Heart left ventricle (tissue), 13 donors: Measurements from ENCODE around the gene PCSK2.

Experiments
- POLR2A ChIP-seq, 2 donors: fragments of 450-650 bp; IDR thresholded peaks; one replicate each; pipeline ENCODE4 v1.6.1; 2017; ENCODE audit warnings: antibody characterized with exemption in 2 of 2, mild to moderate bottlenecking in 2 of 2, moderate library complexity in 2 of 2
- TF ChIP-seq, protein P1 (sequence below), 12 donors: fragments of 200-600 bp; sonication (generic) in 4 of 12; IDR thresholded peaks; one replicate each; pipeline versions ENCODE4 v1.5.0 to v1.8.0; 2018 to 2022; ENCODE audit warnings: antibody characterized with exemption in 12 of 12, mild to moderate bottlenecking in 5 of 12
- donor health status: ischemic (EF 13 %, LVEDD 7.1; RV severe dilation, severe dysfunction).
- donor health status: DM: no; HTN: yes; CAD: no.
- donor health status: DM: no; HTN: no; CAD: no.
- donor health status: ischemic (EF 25% LVEDD 6.9; RV normal size, moderate dysfunction).
- donor health status: ischemic (EF 25% LVEDD 5.7; RV mildly dilated, moderate dysfunction).
- donor health status: ischemic (EF 35%, LVEDD 5.7; RV mildly dilated, moderate dysfunction).
- donor health status: nonischemic (EF 11% LVEDD 7.7; RV severe dilation, severe dysfunction).
- donor health status: DM: yes; HTN: yes; CAD: no.
- donor health status: PGD.
- donor health status: ischemic (EF 29% LVEDD 5.4; RV normal size, mild dysfunction).
- donor health status: nonischemic (EF 23%, LVEDD 6.1; RV moderate dilation, normal function).

DNA sequence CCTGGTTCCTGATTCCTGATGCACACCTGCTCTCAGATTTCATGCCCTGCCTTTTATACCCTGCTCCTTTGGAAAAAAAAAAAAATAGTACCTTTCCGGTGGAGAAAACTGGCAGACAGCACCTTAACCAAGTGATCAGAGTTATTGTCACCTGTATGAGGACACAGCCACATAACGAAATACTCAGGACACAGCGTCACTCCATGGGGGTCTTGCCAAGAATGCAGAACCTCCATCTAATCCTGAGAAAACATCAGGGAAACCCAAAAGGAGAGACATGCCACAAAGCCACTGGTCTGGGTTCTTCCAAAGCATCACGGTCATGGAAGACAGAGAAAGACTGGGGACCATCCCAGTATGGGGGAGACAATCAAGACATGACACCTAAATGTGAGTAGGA lies 275.3 kb downstream of the PCSK2 start:
- TF ChIP-seq POLR2A (IDR thresholded peaks at IDR 0.05): no peak
- TF ChIP-seq, protein P1, sequence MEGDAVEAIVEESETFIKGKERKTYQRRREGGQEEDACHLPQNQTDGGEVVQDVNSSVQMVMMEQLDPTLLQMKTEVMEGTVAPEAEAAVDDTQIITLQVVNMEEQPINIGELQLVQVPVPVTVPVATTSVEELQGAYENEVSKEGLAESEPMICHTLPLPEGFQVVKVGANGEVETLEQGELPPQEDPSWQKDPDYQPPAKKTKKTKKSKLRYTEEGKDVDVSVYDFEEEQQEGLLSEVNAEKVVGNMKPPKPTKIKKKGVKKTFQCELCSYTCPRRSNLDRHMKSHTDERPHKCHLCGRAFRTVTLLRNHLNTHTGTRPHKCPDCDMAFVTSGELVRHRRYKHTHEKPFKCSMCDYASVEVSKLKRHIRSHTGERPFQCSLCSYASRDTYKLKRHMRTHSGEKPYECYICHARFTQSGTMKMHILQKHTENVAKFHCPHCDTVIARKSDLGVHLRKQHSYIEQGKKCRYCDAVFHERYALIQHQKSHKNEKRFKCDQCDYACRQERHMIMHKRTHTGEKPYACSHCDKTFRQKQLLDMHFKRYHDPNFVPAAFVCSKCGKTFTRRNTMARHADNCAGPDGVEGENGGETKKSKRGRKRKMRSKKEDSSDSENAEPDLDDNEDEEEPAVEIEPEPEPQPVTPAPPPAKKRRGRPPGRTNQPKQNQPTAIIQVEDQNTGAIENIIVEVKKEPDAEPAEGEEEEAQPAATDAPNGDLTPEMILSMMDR (IDR thresholded peaks at IDR 0.05): no peak
